Colonic mucosa (tissue), 4 donors: ENCODE results near the gene BCAS3. TPM values are rescaled to one million over a fixed set of nuclear protein-coding genes. Genes with fewer than 3 reads are reported as not detected.

ENCODE experiments used
- DNase-seq: peaks from one replicate; pipeline ENCODE4 v3.0.0-alpha.2; 2020
- H3K27ac ChIP-seq: fragments of 200-600 bp; one replicate; pipeline ENCODE4 v1.8.0; 2021
- H3K27me3 ChIP-seq: fragments of 200-600 bp; one replicate; pipeline ENCODE4 v1.8.0; 2021
- H3K36me3 ChIP-seq: fragments of 200-600 bp; one replicate; pipeline ENCODE4 v1.8.0; 2021
- H3K4me1 ChIP-seq: fragments of 200-600 bp; one replicate; pipeline ENCODE4 v1.8.0; 2021; ENCODE audit warnings: mild to moderate bottlenecking
- H3K4me3 ChIP-seq: fragments of 200-600 bp; one replicate; pipeline ENCODE4 v1.8.0; 2021
- H3K9ac ChIP-seq, 2 donors: one replicate each; pipeline ENCODE4 v1.7.0; 2013; ENCODE audit warnings: control low read depth in 2 of 2, low read depth in 2 of 2, low read length in 2 of 2
- H3K9me3 ChIP-seq: fragments of 200-600 bp; one replicate; pipeline ENCODE4 v1.8.0; 2021
- CTCF ChIP-seq: fragments of 200-600 bp; IDR thresholded peaks from one replicate; pipeline ENCODE4 v1.8.0; 2022; ENCODE audit warnings: antibody characterized with exemption, mild to moderate bottlenecking
- intact Hi-C: fragments of 100-400 bp; cut with DNase I; formaldehyde crosslinking; loops from one replicate; pipeline ENCODE4 v1.14.1; 2022
- total RNA-seq, 2 donors: library from RNA; stranded (reverse); fragmentation: NEBNext Ultra II Directional in 1 of 2; extraction: Animal tissue kit (Norgen Biotek cat#: 25700) in 1 of 2; gene quantifications; one replicate each; pipeline ENCODE4 v1.2.1, GENCODE V29; 2021
- donor health status: healthy.
- donor health status: DM: no; HTN: no; CAD: no.
- donor health status: DM: no; HTN: no; CAD: no.

Gene BCAS3
- total RNA-seq, 2 donors from 2014 or later, result 11.0 to 17.8 TPM

GRCh38 chr17:61321344-61321743, 643.7 kb downstream of the BCAS3 start:
- no peaks in the 10 kb centered on the region for H3K27me3 ChIP-seq
- no peaks in the 10 kb centered on the region for H3K9me3 ChIP-seq
- no peaks in the 10 kb centered on the region for H3K36me3 ChIP-seq
- intact Hi-C loops, result no loop called here
- H3K4me3 ChIP-seq, result no peak overlapping the region
- H3K27ac ChIP-seq, result no peak overlapping the region
- no peak overlapping the region for H3K9ac ChIP-seq
- H3K4me1 ChIP-seq, result no peaks in the 10 kb centered on the region
- DNase-seq, result no peak
- no peak for TF ChIP-seq CTCF

- H3K36me3 ChIP-seq, result no peaks in the 10 kb centered on the region
- no peak overlapping the region for H3K27ac ChIP-seq
- DNase-seq, result no peak
- no peaks in the 10 kb centered on the region for H3K27me3 ChIP-seq
- intact Hi-C loops, result no loop called here
- no peak for TF ChIP-seq CTCF
- H3K9me3 ChIP-seq, result no peaks in the 10 kb centered on the region
- no peak overlapping the region for H3K9ac ChIP-seq
- no peak overlapping the region for H3K4me3 ChIP-seq
- no peaks in the 10 kb centered on the region for H3K4me1 ChIP-seq
Observed at GRCh38 chr17:61322325-61323002, 644.8 kb downstream of the BCAS3 start.

- TF ChIP-seq CTCF, result no peak
- no peak overlapping the region for H3K4me3 ChIP-seq
- intact Hi-C loops, result no loop called here
- H3K9ac ChIP-seq, result no peak overlapping the region
- H3K9me3 ChIP-seq, result no peaks in the 10 kb centered on the region
- no peak for DNase-seq
- H3K4me1 ChIP-seq, result no peaks in the 10 kb centered on the region
- peak overlapping the region; percentile 50 for H3K27ac ChIP-seq
- H3K27me3 ChIP-seq, result no peaks in the 10 kb centered on the region
- no peaks in the 10 kb centered on the region for H3K36me3 ChIP-seq
Observed at GRCh38 chr17:61323003-61323908, 645.6 kb downstream of the BCAS3 start.

GRCh38 chr17:61323909-61324868, 646.5 kb downstream of the BCAS3 start:
- Histone ChIP-seq H3K4me1 (no peaks in the 10 kb centered on the region), H3K27me3 (no peaks in the 10 kb centered on the region), H3K27ac (peak overlapping the region; percentile 50), H3K9ac (no peak overlapping the region), H3K9me3 (no peaks in the 10 kb centered on the region), H3K36me3 (no peaks in the 10 kb centered on the region), H3K4me3 (no peak overlapping the region)
- DNase-seq, result no peak
- intact Hi-C loops, result no loop called here
- TF ChIP-seq CTCF, result no peak

- Histone ChIP-seq H3K9me3 (no peaks in the 10 kb centered on the region), H3K9ac (no peak overlapping the region), H3K4me3 (no peak overlapping the region), H3K36me3 (no peaks in the 10 kb centered on the region), H3K4me1 (no peaks in the 10 kb centered on the region), H3K27ac (no peak overlapping the region), H3K27me3 (no peaks in the 10 kb centered on the region)
- intact Hi-C loops, result no loop called here
- DNase-seq, result no peak
- TF ChIP-seq CTCF, result no peak
Observed at GRCh38 chr17:61324950-61325349, 647.3 kb downstream of the BCAS3 start.
